SK-N-SH (cell line): ENCODE measurements around the gene RFLNA.

Experiments used
- CHD2 ChIP-seq: fragments of 150-350 bp; IDR thresholded peaks from 2 replicates; pipeline ENCODE4 v1.6.1; 2018; ENCODE audit warnings: low read length; ENCODE audit not compliant: partially characterized antibody
- CTCF ChIP-seq: fragments of 200-600 bp; sonication (generic); IDR thresholded peaks from 2 replicates; pipeline ENCODE4 v1.6.1; 2017; ENCODE audit warnings: antibody characterized with exemption, mild to moderate bottlenecking, moderate library complexity
- FOXJ3 ChIP-seq: sonication (generic); formaldehyde crosslinking; IDR thresholded peaks from 2 replicates; pipeline ENCODE4 v1.5.1; 2020; ENCODE audit warnings: mild to moderate bottlenecking, missing genetic modification reagents
- FOXM1 ChIP-seq: IDR thresholded peaks from 2 replicates; pipeline ENCODE4 v1.4.0; 2012; ENCODE audit warnings: low read depth, mild to moderate bottlenecking
- JUND ChIP-seq: IDR thresholded peaks from 2 replicates; pipeline ENCODE4 v1.4.0; 2012
- RAD21 ChIP-seq: IDR thresholded peaks from 2 replicates; pipeline ENCODE4 v1.6.1; 2012; ENCODE audit warnings: mild to moderate bottlenecking, low read length
- SMC3 ChIP-seq: IDR thresholded peaks from 2 replicates; pipeline ENCODE4 v1.6.1; 2012; ENCODE audit warnings: low read depth, low read length, improper control_type of control experiment
- TF ChIP-seq, protein P1 (sequence below): IDR thresholded peaks from 2 replicates; pipeline ENCODE4 v1.6.1; 2012; ENCODE audit warnings: mild to moderate bottlenecking, low read depth, low read length, moderate library complexity

- TF ChIP-seq JUND: no peak
- no peak for TF ChIP-seq FOXJ3
- TF ChIP-seq, protein P1, sequence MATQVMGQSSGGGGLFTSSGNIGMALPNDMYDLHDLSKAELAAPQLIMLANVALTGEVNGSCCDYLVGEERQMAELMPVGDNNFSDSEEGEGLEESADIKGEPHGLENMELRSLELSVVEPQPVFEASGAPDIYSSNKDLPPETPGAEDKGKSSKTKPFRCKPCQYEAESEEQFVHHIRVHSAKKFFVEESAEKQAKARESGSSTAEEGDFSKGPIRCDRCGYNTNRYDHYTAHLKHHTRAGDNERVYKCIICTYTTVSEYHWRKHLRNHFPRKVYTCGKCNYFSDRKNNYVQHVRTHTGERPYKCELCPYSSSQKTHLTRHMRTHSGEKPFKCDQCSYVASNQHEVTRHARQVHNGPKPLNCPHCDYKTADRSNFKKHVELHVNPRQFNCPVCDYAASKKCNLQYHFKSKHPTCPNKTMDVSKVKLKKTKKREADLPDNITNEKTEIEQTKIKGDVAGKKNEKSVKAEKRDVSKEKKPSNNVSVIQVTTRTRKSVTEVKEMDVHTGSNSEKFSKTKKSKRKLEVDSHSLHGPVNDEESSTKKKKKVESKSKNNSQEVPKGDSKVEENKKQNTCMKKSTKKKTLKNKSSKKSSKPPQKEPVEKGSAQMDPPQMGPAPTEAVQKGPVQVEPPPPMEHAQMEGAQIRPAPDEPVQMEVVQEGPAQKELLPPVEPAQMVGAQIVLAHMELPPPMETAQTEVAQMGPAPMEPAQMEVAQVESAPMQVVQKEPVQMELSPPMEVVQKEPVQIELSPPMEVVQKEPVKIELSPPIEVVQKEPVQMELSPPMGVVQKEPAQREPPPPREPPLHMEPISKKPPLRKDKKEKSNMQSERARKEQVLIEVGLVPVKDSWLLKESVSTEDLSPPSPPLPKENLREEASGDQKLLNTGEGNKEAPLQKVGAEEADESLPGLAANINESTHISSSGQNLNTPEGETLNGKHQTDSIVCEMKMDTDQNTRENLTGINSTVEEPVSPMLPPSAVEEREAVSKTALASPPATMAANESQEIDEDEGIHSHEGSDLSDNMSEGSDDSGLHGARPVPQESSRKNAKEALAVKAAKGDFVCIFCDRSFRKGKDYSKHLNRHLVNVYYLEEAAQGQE: no peak
- TF ChIP-seq CHD2: no peak
- no peak for TF ChIP-seq CTCF
- TF ChIP-seq FOXM1: no peak
- no peak for TF ChIP-seq RAD21
- TF ChIP-seq SMC3: no peak
These were observed 10.5 kb upstream of the RFLNA start for GRCh38 chr12:124284368-124284767.
